Mammary epithelial cell (primary cell): ENCODE results near the gene DNM1L.
A peak's percentile ranks its signal among the peaks of the same experiment; 100 is the strongest.

Experiments
- CTCF ChIP-seq, 2 donors: IDR thresholded peaks in 1 of 2; conservative IDR thresholded peaks in 1 of 2; 2 replicates each; pipeline ENCODE4 v1.5.1; 2011 to 2012; ENCODE audit warnings: inconsistent platforms in 2 of 2, low read length in 2 of 2, mild to moderate bottlenecking in 2 of 2, control low read depth in 1 of 2, low read depth in 1 of 2; ENCODE audit not compliant: insufficient read depth in 1 of 2; ENCODE audit errors: extremely low read depth in 1 of 2
- EZH2 ChIP-seq: IDR thresholded peaks from 2 replicates; pipeline ENCODE4 v1.6.1; 2012; ENCODE audit warnings: low read length, inconsistent platforms, borderline replicate concordance

DNA sequence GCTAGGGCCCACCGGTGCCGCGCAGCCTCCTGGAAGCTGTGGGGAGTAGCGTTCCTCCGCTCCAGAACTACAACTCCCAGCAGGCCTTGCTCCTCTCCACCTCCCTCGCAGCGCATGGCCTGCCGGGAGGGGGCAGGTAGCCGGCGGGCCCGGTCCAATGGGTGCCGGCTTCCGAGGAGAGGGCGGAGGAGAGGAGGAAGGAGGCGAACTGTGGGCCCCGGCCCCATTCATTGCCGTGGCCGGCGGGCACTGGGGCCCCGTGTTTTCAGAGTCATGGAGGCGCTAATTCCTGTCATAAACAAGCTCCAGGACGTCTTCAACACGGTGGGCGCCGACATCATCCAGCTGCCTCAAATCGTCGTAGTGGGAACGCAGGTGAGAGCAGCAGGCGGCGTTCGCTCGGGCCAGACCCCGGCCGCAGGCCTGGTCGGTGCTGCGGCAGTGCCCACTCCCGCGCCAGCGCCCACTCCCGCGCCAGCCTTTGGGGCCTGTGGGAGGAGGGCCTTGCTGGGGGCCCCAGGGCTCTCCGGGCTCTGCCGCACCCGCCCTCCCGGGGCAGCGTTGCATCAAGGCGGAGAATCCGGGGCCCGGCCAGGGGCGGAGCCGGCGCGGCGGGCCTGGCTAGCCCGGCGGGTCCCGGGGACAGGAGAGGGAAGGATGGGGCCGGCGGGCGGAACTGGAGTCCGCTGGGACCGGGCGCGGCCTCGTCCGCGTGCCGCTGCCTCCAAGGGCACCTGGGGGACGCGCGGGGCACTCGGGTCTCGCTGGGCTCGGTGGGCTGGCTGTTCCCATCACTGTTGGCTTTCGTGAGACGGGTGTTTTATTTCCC lies at the start of gene DNM1L:
- TF ChIP-seq CTCF (conservative IDR thresholded peaks at IDR 0.05 in 1 of 2, IDR thresholded peaks at IDR 0.05 in 1 of 2; ENCODE audit: extremely low read depth in 1 of 2, insufficient read depth in 1 of 2, low read depth in 1 of 2, low read length in 2 of 2): peak in 1 of 2 donors; percentile 4
- no peak for TF ChIP-seq EZH2
